NK-92 (cell line): Measurements from ENCODE around the gene PTPN4.
"Not testable (repeated sequence)": the region's sequence is repeated elsewhere in the genome, so short reads cannot be mapped to it uniquely, and the experiment has no call there.

Source experiments
- DNase-seq: peaks from one replicate; lab custom pipeline; 2025; ENCODE audit not compliant: unreplicated experiment; lab: John Stamatoyannopoulos, UW

Gene PTPN4

DNA sequence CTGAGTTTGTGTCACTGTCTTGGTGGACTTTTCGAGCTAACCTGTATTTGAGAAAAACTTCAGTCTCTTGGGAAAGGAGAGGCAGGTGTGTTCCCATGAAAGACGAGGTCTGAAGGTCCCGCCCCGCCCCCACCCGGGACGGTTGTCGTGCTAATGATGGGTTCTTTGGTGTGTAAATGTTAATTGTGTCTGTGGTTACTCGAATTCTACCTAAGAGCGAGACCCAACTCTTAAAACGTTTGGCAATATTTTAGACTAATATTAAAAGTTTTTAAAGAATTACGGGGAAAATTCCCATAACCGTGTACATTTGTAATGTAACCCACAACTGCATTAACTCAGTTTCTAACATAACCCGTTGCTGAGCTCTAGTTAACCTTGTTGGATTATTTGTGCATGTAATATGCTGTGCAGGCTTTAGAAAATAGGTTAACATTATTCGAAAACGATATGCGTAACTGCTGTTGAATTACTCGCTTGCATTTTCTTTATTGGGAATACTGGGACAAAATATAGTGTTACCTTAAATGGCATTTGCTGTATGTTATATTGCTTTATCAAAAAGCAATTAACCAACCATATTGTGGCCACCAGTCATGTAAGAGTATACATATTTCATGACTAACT lies 254.0 kb downstream of the PTPN4 start:
- no peak for DNase-seq

DNA sequence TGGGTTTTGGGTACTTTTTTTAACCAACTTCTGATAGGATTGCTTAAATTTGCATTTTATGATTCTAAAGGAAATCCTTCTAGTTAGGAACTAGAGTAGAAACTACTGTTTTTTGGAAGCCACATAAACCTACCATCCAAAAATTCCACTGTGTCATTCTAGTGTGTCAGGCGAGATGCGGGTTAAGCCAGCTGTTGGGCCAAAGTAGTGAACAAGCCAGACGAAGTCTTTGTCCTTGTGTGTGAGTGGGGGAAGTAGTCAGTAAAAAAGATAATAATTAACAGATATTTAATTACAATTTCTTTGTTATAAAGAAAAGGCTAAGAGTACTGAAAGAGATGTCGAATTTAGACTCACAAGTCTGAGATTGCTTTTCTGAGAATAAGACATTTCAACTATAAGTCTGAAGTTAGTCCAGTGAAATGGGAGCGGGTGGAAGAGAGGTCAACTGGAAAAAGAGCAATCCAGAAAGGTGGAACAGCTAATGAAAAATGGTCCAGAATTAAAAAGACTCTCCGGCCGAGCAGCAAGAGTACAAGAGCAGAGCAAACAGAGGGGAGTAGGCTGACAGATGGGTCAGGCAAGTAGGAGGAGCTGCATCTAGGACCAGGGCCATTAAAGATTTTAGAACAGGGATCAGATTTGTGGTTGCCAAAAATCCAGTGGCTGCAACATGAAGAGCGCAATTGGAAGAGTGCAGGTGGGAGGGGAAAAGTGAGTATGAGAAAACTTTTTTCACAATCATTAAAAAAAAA lies 254.7 kb downstream of the PTPN4 start:
- DNase-seq, result no peak

DNA sequence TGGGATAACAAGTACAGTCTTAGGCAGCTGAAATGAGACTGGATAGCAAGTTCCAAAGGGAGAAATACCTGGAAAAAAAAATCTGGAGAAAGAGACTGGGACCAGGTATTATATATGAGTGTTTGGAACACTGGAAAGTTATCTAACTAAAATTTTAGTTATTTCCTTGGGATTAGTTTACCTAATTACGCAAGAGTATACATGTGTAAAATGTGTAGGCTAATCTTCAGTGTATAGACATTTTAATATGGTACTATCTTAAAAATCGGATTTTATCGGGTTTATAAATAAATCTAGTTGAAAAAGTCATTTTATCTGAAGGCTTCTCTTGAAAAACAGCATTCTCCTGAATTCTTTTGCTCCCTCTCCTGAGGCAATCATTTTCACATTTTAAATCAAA lies 257.1 kb downstream of the PTPN4 start:
- no peak for DNase-seq

DNA sequence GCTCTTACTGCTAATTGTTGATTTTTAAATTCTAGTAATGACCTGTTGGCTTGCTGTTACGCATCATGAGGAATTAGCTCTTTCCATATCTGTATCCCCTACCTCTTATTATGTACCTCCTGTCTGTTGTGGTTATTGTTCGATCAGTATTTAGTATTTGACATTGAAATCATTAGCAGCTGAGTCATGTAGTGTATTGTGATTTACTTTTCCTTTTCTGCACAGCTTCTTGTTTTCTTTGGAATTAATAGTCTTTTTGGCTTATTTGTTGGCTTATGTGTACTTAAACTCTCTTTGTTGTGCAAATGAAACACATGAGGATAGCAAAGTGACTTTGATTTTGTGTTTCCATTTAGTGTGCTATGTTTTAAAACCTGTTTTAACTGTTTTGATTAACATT lies 257.5 kb downstream of the PTPN4 start:
- no peak for DNase-seq

DNA sequence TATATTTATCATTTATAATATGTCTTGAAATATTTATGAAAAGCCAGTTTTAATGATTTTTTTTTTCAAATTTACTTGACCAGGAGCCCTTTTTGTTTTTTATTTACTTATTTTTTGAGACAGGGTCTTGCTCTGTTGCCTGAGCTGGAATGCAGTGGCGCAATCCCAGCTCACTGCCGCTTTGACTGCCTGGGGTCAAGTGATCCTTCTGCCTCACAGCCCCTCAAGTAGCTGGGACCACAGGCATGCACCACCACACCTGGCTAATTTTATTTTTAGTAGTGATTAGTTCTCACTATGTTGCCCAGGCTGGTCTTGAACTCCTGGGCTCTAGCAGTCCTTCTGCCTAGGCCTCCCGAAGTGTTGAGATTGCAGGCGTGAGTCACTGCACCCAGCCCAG lies 258.8 kb downstream of the PTPN4 start:
- no peak for DNase-seq

DNA sequence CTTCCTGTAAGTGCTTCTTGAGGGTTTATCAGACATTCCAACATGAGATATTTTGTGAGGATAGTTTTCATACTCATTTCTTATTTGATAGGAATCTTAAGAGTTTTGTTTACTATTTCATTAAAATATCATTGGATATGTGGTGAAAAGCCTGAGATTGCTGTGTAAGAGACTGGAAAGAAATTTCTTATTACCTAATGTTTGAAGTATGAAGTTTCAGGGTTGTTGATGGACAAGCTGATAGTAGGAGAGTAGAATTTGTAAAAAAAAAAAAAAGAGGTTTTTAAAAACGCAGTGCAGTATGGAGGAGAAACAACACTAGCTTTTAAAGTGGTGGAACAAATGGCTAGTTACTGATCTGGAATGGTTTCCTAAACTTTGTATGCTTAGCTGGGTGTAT lies 260.8 kb downstream of the PTPN4 start:
- no peak for DNase-seq

DNA sequence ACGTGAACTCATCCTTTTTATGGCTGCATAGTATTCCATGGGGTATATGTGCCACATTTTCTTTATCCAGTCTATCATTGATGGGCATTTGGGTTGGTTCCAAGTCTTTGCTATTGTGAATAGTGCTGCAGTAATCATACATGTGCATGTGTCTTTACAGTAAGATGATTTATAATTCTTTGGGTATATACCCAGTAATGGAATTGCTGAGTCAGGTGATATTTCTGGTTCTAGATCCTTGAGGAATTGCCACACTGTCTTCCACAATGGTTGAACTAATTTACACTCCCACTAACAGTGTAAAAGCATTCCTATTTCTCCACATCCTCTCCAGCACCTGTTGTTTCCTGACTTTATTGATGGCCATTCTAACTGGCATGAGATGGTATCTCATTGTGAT lies 262.8 kb downstream of the PTPN4 start:
- not testable (repeated sequence) for DNase-seq

DNA sequence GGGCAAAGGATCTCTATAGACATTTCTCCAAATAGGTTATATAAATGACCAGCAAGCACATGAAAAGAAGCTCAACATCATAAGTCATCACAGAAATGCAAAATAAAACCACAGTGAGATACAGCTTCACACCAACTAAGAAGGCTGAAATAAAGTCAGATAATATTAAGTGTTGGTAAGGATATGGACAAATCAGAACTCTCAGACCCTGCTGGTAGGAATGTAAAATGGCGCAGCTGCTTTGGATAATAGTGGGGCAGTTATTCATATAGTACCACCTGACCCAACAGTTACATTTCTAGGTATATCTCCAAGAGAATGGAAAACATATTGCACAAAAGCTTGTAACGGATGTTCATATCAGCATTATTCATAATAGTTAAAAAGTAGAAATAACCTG lies 267.2 kb downstream of the PTPN4 start:
- no peak for DNase-seq

DNA sequence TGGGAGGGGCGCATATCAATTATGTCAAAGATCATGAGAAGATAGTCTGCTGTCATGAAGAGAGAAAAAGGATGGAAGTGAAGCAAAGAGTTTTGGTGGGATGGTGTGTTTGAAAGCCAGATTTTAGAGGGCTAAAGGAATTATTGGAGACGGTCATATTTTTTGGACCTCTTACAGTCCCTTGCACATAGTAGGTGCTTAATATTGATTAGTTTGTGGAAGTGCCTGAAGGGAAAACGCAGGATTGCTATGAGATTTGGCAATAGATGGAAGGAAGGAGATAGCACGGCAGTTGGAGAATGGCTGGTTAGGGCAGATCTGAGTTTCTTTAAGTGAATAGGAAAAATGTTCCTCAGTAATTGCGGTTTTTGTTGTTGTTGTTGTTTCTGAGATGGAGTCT lies 269.1 kb downstream of the PTPN4 start:
- DNase-seq, result no peak

DNA sequence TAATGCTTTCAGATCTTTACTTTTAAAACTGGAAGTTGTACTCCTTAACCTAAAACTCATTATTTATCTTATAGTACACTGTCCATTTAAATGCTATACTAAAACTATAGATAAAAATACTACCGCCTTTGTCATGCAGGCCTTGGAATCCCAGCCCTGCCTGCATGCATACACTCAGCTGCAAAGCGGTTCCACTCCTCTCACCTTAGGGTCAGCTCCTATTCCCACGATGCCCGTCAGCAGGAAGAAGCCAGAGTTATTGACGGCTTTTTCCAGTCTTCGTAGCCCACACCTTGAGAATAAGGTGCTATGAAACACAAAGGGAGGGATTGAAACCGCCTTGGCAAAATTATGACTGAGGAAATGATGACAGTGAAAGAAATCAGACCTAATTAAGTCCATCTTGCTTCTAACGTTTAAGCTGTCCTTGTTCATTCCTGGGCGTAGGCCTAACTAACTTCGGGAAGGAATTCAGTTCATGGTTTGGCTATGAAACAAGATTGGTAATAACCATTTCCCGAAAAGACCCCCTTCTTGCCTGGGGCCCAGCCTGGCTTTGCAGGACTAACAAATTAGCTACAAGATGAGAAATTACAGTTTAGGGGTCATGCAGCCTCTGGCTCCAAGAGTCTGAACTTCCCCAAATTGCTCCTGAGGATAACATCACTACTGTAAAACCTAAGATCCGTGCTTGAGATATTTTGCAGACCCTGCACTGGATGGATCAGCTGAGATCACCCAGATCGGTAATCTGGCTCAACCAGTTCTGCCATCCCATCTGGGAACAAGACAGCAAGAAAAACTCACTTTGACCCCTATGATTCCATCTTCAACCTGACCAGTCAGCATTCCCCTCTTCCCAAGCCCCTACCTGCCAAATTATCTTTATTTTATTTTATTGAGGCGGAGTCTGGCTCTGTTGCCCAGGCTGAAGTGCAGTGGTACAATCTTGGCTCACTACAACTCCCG lies 270.2 kb downstream of the PTPN4 start:
- DNase-seq, result no peak

DNA sequence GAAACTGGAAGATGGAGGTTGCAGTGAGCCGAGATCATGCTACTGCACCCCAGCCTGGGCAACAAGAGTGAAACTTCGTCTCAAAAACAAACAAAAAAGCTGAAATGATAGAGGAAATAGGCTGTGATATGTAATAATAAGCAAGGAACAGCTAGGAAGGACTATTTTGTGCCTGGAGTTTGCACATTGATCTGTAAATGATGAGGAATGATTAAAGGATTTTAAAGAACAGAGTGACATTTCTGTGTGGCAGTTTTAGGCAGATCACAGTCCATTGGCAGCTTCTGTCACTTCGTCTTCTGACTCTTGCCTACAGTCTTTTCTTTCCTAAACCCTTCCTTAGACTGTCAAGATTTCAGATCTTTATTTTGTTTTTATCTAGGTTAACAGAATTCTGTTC lies 272.6 kb downstream of the PTPN4 start:
- DNase-seq, result no peak
